ENCODE results near the gene CDC42BPA.
"Not testable (repeated sequence)": the region's sequence is repeated elsewhere in the genome, so short reads cannot be mapped to it uniquely, and the experiment has no call there.

Gene CDC42BPA

DNA sequence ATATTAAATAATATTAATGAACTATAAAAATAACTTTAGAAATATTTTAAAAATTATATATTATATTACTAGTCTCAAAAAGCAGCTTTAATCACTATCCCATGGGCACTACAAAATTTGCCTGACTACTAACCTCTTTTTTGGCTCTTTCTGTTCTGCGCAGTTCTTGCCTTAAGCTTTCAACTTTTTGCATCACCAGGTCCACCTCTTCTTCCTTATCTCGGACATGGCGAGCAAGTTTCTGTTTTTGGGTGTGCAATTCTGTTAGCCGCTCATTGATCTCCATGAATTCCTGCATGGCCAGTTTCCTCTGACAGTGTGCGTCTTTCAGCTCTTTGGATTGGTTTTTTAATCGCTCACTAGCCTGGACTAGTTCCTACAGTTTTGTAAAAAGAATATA lies 205.8 kb downstream of the CDC42BPA start:
- no peak for DNase-seq

DNA sequence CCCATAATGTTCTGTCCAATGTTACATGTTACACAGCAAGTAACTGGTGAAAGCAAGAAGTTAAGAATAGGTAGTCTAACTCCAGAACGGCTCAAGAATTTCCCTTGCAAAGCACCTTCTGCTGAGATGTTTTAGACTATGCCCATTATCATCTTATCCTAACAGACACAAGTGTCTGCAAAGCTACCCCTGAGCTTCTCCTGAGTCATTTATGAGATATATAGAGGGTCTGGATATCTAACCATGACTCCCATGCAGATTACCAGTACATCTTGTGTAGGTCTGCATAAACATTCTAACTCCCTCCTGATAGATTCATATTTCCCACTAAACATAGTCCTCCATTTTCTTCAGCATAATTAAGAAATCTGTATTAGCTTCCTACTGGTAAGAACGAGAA lies 206.5 kb downstream of the CDC42BPA start:
- DNase-seq = no peak

DNA sequence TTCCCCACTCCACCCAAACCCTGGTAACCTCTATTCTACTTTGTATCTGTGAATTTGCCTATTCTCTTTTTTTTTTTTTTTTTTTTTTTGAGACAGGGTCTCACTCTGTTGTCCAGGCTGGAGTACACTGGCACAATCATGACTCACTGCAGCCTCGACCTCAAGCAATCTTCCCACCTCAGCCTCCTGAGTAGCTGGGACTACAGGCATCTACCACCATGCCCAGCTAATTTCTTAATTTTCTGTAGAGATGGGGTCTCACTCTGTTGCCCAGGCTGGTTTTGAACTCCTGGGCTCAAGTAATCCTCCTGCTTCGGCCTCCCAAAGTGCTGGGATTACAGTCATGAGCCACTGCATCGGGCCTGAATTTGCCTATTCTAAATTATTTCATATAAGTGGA lies 213.0 kb downstream of the CDC42BPA start:
- not testable (repeated sequence) for DNase-seq

- DNase-seq = no peak
These were observed 216.2 kb downstream of the CDC42BPA start for GRCh38 chr1:227102056-227102455.

GRCh38 chr1:227094249-227094966 lies 223.9 kb downstream of the CDC42BPA start:
- DNase-seq = no peak

- no peak for DNase-seq
These were observed 225.0 kb downstream of the CDC42BPA start for GRCh38 chr1:227093309-227093708.

DNA sequence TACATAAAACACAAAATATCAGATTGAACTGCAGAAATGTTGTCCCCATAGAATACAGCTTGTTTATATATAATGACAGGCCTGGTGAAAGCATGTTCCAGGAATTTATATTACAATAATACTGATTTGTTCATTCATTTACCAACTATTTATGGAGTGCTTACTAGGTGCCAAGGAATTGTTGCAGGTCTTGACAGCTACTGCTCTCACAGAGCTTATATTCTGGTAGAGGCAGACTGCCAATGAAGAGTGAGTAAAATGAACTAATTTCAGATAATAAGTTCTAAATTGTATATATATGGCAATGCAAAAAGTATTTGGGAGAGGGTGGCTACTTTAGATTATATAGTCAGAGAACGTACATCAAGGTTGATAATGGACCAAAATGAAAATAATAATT lies 226.2 kb downstream of the CDC42BPA start:
- no peak for DNase-seq

DNA sequence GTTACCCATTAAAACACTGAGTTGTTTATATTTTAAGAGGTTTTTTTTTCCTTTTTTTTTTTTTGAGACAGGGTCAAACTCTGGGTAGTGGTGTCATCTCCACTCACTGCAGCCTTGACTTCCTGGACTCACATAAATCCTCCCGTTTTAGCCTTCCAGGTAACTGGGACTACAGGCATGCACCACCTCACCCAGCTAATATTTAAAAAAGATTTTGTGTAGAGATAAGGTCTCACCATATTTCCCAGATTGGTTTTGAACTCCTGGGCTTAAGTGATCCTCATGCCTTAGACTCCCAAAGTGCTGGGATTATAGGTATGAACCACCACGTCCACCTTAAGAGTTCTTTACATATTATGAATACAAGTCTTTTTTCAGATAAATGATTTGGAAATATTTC lies 231.7 kb downstream of the CDC42BPA start:
- no peak for DNase-seq

DNA sequence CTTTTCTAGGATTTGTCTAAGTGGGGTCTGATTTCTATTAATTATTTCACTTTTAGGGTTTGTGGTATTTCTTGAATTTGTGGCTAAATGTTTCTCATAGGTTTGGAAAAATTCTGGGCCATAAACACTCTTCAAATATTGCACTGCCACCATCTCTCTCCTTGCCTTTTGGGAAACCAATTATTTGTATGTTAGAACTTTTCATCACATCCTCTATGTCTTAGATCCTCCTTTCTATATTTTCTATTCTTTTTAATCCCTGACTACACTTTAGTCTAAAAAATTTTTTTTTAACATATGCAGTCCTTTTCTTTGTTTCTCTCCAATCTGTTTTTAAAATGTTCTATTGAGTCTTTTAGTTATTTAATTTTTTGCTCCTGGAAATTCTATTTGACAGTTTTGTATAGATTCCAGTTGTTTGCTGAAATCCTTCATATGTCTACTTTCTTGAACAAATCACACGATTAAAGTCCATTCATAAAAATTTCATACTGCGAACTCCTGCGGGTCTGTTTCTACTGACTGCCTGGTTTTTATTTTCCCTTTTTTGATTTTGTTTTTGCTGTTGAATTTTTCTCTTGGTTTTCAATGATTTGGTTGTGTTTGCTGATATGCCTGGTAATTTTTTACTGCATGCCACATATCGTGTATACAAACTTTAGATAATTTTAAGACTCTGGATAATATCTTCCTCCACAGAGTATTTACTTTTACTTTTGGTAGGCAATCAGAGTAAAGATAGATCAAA lies 235.1 kb downstream of the CDC42BPA start:
- no peak for DNase-seq

DNA sequence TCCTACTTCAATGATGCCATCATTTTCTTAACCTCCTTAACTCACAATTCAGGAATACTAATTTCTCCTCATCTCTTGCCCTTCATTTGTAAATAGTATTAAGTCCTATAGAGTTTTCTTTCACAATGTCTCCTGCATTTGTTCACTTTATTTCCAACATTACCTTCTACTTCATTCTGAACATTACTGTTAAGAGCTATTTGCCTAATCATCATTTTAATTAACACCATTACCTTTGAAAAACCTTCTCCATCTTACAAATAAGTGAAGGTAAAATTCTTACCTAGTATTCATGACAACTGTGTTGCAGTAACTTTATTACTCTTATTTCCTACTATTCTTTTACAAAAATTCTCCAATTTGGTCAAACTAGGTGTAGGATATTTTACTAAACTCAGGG lies 240.5 kb downstream of the CDC42BPA start:
- DNase-seq = no peak

DNA sequence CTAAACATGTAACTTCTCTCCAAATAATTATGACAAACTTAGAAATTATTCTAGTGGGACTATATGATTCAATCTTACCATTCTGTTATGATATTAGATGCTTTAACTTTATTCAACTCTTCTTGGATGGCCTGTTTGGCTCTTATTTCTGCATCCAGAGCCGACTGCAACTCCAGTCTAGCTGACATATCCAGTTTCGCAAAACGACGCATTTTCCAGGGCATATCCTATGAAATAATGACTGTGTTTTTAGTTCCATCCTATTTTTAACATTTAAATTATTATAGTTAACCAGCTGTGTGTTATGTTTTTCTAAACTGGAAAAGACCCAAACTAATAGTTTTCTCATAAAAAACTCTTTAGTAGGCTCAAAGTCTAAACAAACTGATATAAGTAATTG lies 244.5 kb downstream of the CDC42BPA start:
- DNase-seq = no peak

DNA sequence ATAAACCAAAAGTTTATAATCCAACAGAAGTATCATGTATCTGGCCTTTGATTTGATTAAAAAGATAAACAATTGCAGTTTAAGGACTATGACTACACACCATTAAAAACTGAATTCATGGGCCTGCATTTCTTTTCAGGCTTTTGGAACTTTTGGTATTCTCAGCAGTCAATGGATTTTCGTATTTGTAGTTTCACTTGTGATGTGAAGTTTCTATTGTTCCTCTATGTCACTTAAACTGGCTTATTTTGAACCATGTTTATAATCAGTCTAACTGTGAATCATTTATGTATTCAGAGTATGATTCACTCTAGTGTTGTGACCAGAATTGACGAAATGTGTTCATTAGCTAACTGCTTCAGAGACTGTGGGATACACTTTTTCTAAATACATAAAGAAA lies 245.3 kb downstream of the CDC42BPA start:
- DNase-seq = no peak

DNA sequence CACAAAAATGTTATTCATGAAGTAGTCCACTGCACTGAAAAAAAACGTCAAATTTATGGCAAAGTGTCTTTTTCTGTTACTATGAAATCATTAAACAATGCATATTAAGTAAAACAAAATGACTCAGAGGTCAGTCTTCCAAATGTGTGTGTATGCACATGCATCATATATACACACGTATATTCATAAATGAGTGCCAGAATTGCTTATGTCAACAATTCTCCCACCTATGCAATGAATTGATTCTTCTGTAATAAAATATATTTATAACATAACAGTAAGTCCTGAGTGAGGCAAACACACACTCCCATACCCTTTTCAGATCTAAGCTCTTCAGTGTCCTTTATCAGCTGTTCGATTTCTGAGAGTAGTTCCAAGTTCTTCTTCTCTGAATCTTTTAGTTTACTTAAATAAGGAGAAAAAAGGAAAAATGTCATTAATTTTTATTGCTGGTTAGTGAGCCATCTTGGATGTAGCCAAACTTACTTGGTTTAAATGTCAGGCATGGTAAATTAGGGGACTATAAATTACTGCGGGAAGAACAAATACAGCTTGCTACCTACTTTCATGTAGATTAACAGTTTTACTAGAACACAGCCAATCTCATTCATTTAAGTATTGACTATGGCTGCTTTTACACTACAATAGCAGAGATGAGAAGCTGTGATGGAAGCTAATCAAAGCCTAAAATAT lies 246.3 kb downstream of the CDC42BPA start:
- no peak for DNase-seq

DNA sequence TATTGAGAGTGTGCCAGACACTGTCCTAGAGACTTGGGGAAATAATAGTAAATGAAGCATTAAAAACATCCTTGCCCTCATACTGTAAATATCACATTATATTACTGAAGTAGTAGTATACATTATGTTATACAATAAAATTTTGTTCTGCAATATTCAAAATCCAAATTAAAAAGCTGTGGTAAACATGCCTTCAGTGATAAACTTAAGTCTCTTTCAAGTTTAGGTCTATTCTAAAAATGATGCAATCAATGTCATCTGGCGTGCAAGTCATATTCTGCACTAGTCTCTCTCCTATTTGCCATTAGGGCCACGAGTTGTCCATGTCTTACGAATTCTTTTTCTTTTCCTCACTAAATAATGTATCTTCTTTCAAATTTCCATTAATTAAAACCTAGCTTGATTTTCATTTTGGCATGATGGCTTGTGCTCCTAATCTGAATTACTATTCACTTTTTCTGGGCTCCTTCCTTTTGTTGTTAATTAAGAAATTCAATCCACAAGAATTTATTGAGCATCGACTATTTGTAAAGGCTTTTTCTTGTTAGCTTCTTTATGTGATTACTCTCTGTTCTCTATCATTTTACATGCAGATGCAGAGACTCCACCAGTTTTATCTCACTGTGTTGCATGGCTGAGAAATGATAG lies 247.5 kb downstream of the CDC42BPA start:
- no peak for DNase-seq

- no peak for DNase-seq
These were observed 248.8 kb downstream of the CDC42BPA start for GRCh38 chr1:227069490-227069889.

- DNase-seq = no peak
These were observed 249.4 kb downstream of the CDC42BPA start for GRCh38 chr1:227068883-227069282.

DNA sequence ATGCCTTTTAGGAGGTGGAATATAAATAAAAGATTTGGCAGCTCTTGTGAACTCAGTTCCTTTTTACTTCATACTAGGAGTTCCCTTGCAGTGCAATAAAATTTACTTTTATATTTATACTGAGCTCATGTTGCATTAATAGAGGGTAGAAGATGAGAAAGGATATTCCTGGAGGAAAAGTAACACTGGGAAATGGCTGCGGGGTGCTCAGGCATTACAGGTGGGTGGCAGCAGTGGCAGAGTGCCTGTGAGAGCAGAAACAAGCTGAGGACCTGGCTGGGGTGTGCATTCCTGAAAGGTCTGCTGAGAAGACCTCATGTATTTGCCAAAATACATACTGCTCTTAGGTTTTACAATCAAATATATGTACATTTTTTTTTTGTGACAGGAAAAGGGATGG lies 251.3 kb downstream of the CDC42BPA start:
- DNase-seq = no peak

- no peak for DNase-seq
These were observed 253.0 kb downstream of the CDC42BPA start for GRCh38 chr1:227065311-227065710.

DNA sequence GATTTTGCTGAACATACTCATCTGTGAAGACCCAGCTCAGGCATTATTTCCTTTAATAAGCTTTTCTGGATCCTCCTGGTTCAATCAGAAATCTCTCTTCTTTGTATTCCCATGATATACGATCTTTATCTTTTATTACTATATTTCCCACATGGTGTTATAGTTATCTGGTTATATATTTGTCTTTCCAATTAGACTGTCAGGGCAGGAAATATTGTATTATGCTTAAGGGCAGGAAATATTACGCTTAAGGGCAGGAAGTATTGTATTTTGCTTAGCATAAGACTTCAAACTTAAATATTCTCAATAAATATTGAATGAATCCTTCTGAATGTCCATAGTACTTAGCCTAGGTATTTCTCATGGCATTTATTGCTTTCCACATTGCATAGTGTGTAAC lies 256.0 kb downstream of the CDC42BPA start:
- DNase-seq = no peak

GRCh38 chr1:227059076-227059475 lies 259.2 kb downstream of the CDC42BPA start:
- no peak for DNase-seq

- DNase-seq = no peak
These were observed 260.0 kb downstream of the CDC42BPA start for GRCh38 chr1:227058321-227058751.

DNA sequence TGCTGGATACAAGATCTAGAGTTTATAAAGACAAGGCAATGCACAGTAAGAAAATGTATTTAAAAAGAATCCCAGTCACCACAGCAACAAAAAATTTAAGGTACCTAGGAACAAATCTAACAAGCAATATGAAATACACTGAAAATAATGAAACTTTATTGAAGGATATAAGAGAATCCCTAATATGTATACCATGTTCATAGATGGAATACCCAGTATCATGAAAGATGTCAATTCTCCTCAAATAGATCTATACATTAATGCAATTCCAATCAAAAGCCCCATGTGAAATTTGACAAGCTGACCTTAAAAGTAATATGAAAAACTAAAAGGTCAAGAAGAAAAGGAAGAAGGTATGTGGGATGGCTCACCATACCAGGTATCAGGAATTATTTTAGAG lies 269.0 kb downstream of the CDC42BPA start:
- DNase-seq = no peak

- no peak for DNase-seq
These were observed 274.5 kb downstream of the CDC42BPA start for GRCh38 chr1:227043755-227044154.

All from midbrain (tissue), 1 donor.